ENCODE measurements around the gene ZNF532.

Gene ZNF532

DNA sequence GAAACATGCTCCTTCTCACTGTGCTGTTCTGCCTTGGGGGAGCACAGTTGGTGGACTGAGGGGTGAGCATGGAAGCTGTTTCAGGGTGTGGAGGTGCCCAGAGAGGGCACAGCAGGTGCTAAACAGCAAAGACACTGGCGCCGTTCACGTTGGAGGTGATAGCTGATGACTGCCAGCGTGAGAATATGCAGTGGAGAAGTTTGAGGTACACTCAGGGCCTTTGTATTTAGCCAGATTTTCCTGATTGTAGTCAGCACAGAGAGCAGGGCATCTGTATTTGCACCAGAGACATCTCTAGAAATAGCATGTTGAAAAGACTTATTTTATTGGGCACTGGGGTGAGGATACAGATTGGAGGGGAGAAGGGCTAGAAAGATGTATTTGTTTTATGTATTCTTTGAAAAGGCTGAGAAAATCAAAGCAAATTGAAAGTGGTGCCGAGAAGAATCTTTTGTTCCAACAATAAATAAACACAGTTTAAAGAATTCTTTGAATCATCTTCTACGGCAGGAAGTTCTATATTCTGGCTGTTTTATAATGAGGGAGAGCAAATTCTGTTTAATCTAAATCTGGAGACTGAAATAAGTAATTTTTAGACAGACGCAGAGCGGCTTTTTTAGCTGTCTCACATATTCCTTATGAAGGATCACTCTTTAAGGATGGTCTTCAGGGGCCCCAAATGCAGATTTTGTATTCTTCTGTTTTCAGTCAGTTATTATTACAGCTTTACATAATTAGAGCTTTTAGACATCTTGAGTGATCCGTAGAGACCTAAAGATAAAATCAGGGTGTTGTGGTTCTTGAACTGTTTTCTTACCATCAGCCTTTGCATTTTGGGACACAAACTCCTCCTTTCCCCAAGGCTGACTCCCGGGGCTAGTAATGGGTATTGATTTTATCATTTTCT lies 7.1 kb downstream of the ZNF532 start:
- no peak for DNase-seq

DNA sequence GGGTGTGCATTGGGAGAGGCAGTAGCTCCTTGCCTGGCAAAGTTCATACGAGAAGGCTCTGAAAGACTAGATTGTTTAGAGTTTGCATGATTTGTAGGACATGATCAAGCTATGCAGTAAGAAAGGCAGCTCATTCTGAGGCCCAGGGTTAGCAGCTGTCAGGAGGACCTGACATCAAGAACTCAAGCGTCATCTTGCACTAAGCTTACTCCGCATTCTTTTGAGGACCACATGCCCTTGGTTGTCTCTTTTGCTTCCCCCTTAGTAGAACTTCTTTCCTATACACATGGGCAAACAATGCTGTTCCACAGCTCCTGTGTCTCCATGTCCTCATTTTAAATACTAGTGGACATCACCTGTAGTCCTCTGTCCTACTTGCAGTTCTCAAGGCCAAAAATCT lies 14.0 kb downstream of the ZNF532 start:
- DNase-seq = no peak

DNA sequence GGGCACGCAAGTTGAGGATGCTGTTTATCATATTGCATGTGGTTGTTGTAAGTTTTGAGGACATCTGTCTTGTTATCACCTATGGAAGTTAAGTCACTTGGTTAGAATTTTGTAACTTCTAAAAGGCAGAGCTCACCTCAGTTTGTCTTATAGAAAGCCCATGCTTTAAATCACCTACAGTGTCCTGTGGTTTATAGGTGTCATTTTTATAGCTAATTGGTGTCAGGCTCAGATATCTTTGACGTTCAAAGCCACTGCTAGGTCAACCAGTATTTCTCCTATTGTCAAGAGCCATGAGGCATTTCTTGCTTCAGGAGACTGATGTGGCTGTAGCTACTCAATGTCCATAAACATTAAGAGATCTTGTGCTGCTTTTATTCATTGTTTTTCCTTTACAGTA lies 16.8 kb downstream of the ZNF532 start:
- no peak for DNase-seq

DNA sequence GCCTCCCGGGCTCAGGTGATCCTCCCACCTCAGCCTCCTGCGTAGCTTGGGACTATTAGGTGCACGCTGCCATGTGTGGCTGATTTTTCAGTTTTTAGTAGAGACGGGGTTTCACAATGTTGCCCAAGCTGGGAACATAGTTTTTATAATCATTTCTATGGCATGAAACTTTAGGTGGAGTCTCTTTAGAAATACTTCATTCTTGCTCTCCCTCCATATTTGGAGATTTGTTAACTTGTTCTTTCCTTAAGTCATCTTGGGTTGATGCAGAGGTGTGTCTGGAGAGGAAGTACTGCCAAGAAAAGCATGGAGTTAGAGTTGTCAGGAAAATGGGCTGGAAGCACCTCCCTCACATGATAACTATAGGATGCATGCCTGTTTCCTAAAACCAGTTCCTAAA lies 17.4 kb downstream of the ZNF532 start:
- no peak for DNase-seq

DNA sequence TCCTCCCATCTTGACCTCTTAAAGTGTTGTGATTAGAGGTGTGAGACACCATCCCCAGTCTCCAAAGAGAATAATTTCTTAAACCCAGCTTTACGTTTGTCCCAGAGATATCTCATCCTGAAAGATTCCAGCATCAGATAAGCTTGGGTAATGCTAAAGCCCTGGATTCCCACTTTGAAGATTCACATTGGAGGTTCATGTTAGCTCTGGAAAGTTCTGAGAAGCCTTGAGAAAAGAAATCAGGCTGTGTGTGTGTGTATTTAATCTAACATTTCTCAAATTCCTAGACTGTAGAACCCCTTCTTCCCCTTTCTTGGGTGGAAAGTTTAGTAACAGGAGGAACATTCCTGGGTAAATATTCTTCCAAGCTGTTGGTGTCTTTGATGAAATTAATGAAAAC lies 18.0 kb downstream of the ZNF532 start:
- no peak for DNase-seq

DNA sequence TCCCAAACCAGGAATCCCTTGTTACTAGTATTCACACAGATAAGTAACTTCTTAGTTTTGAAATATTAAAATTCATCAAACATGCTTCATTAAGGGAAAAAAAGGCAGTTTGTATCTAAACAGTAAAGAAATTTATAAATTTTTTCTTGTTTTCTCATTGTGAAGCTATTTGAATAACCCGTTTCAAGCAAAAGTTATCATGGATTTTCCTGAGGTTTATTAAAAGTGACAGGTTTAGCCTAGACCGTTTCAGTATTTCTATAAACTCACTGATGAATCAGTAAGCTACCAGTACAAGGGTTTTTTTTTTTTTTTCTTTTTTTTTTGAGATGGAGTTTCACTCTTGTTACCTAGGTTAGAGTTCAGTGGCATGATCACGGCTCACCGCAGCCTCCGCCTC lies 20.0 kb downstream of the ZNF532 start:
- DNase-seq = no peak

DNA sequence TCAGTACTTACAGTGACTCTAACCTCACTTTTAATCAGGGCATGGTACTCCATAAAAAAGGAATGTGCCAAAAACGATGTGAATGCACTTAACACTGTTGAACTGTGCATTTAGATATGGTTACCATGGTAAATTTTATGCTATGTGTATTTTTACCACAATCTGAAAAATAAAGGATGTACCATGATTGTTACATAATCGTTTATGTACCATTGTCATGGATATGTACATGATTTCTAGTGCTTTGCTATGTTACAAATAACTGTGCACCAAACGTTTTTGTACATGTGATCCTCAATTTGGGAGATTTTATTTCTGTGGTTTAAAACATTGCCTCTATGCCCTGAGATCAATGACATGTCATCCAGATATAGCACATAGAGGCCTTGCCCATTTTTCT lies 21.8 kb downstream of the ZNF532 start:
- DNase-seq = no peak

DNA sequence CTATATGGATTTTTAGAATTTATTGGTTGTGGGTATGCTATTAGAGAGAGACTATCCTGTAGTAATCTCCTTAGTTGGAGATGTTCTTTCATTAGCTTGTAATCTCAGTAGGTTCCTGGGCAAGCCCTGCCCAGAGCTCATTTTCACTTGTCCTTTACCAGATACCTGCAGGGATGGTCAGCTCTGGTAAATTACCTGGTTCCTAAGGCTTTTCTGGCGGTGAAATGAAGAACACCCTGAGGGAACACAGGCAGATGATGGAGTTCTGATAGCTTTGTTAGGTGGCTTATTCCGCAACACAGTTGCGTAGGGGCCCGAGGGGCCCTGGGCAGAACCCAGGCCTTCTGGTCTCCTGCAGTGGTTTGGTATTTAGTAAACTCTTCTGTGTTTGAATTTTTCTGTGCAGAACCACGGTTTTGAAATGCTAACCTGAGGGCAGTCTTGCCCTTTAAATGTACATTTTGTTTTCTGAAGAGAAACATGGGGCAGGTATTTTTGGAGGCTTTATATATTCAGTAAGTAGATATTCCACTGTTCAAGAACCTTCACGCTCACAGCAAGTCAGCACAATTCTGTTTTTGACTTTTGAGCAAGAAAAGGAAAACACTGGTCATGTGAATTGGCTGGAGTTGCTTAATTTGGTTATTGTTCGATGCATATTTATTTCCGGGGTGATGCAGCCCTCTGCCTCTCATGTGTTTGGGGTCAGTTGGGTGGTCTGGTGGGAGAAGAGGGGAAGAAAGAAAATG lies 22.4 kb downstream of the ZNF532 start:
- DNase-seq = no peak

DNA sequence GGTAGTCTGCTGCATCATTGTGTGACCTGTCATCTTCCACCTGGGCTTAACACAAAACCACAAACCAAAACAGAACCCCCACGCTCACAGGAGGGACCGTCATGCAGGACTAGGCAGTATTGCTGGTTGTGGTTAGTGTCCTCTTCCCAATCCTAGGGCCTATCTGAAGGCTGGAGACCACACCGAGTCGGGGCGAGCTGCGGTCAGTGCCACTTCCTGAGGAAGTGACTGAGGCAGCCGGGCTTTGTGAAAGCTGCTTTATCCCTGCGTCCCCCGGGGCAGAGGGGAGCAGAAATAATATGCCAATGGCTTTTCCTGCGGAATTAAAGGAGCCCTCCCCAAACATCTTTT lies 22.9 kb downstream of the ZNF532 start:
- DNase-seq = no peak

DNA sequence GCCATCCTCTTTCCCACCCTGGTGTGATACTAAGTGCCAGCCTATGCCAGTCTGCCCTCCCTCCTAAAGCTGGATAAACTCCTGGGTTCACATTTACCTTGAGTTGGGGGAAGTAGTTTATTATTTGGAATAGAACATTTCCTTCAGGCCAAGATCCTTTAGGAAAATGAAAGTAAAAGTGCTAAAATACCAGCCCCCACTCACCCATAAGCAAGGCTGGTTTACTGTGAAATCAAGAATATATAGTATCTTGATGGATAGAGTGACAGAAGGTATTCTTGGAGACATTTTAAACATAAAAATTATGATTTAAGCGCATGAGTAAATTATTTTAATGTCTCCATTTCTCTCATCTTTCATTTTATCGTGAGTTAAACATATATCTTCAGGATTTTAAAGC lies 27.1 kb downstream of the ZNF532 start:
- DNase-seq = no peak

DNA sequence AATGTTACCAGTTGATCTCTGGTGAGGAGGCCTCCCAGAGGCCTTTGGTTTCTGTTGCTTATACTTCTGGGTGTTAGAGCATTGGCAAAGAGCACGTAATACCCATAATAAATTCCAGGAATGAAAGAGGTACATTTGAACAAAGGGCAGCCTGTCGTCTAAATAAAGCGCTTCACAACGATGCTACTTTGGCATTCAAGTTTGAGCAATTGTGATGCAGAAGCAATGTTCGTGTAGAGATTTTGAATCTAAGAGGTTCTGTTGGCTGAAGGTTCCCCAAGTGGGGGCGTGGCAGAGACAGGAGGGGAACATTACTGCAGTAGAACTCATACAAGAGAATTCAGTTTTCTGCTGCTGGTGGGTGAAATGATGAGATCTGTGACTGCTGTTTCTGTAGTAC lies 27.8 kb downstream of the ZNF532 start:
- DNase-seq = no peak

DNA sequence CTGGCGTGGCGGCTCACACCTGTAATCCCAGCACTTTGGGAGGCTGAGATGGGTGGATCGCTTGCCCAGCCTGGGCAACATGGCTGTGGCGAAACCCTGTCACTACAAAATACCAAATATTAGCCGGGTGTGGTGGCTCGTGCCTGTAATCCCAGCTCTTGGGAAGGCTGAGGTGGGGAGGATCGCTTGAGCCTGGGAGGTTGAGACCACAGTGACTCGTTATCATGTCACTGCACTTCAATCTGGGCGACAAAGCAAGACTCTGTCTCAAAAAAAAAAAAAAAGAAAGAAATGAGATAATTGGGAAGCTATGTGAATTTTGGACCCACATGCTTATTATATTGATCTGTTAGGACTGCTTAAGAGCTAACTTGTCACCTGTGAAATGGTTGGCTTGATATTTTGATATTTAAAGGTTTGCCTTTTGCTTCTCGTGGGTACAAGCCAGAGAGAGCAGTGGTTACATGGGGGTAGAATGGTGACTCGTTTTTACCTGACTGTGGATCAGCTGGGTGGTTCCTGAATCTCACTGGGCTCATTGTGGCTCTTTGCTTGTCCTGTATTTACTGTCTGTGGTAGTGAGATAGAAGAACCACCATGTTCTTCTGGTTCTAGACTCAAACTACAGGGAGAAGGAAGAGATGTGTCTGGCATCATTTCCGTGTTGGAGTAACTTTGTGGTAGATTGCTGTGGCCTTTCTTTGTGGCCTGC lies 28.9 kb downstream of the ZNF532 start:
- no peak for DNase-seq

DNA sequence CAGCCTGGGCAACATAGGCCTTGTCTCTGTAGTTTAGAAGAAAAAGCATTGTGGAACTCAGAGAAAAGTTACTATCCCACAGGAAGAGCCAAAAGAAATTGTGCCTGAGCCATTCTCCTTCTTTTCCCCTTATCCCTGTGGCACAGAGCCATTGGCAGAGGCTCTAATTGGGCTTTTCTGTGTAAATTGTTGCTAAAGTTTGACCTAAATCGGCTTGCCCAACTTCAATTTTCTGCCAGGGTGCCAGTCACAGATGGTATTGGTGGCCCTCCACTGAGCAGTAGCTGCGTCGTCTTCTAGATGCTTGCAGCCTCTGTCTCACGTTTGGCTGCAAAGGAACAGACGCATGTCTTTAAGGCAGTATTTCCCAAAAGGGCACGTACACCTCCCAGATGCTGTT lies 30.3 kb downstream of the ZNF532 start:
- DNase-seq = no peak

DNA sequence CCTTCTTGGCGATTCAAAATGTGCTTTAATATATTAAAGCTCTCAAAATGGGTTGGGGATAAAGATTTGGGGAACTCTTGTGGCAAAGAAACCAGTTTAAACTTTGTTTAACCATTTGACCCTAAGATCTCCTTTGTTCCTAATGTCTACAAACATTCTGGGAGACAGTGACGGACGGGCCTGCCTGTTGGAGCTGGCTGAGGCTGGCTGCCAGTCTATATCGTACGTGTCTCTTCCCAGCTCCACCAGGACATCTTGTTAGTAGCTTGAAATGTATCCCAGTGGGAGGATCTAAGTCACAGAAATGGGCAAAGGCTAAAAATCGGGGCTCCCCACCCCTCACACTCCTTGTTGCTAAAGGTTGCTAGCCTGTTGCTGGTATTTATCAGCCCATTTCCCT lies 30.7 kb downstream of the ZNF532 start:
- DNase-seq = no peak

DNA sequence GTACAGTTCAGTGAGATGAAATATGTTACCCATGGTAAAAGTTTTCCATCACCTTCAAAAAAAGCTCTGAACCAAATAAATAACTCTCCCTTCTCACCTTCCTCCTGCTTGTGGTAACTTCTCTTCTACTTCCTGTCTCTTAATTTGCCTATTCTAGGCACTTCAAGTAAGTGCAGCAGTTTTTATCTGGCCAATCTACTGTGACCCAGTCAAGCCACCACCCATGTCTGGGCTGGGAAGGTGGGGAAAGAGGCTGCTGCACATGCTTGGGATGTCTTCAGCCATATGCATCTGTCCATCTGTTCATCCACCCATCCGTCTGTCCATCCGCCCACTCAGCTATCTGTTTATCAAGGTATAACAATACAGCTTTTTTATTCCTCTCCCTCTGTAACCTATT lies 31.6 kb downstream of the ZNF532 start:
- no peak for DNase-seq

DNA sequence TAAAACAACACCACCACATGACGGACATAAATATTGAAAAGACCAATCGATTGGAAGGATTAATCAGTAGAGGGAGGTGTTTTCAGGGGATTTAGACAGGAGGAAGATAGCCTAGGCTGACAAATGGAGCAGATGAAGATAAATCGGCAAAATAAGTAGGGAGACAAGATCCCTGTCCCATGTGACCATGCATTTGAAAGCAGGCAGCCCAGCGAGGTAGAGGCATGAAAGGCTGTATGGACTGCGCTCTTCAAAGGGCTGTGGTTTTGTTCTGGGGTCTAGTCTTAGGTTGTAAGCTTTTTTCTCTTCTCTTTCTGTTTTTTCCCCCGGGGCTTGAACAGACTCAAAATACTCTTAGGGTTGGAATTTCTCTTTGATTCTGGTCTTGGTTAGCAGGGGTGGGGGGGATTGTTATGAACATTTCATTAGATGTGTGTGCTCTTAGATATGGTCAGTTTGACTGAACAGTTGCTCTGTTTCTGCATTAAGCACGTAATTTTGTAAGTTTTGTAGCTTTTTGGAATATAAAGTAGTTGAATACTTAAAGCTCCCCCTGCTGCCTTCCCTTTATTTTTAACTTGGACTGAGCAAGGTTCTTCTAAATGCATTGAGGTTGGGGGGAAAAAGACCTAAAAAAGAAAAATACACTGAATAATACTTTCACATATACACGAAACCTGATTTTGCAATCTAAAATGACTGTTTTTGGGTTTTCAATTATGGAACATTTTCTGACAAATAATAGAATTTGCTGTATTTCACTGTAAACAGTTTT lies 32.2 kb downstream of the ZNF532 start:
- no peak for DNase-seq

DNA sequence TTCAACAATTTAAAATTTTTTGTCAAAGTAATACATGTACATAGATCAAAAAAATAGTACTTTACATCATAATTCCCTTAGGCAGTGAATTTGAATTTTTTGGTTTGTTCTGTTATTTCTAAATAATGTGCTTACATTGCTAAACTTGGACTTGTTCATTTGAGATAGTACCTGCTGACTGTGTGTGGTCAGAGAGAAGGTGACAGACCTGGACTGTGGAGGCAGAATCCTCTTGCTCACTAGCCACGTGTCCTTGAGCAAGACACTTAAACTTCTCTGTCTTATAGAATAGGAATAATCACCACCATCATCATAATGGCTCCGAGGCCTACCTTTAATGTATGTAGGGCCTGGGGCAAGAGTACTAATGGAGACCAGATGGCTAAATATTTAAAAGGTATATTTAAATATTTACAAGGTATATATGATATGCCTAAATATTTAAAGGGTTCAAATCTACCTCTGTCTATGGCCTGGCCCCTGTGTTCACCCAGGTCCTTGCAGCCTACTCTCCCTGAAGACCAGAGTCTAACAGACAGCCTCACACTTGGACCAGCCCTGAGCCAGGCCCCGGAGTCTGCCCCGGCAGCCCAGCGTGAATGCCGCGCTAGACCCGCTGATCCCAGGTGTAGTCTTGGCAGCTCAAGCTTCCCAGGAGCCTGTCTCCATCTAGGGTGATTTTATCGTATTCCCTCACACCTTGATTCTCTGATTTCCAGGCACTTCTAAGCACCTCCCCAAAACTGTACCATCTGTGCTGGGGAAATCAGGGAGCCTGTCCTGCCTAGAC lies 33.5 kb downstream of the ZNF532 start:
- DNase-seq = no peak

DNA sequence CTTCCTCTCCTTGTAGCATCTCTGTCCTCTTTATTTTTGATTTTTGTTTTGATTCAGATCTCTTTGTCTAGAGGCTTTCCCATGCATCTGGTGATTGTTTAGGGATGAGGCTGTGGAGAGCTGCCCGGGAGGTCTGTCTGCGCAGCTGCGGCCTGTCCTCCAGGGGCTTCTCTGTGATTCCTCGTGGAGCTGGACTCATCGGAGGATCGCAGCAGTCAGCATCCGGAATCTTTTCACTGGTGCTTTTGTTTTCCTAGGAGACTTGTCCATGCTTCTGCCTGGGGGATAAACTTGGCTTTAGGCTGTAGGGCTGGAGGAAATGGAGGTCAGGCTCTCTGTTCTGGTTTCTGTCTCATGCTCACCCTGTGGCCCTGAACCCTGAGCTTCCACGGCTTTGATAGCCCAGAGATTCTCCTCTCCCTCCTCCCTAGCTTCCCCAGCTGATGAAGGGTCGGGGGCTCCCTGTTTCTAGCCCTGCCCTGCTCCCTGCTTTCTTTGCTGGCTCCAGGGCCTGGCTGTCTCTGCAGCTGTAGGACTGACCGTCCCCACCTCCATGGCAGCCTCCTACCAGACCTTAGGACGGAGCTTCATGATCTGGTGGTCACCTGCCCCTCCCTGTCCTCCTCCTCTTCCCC lies 35.5 kb downstream of the ZNF532 start:
- DNase-seq = no peak

DNA sequence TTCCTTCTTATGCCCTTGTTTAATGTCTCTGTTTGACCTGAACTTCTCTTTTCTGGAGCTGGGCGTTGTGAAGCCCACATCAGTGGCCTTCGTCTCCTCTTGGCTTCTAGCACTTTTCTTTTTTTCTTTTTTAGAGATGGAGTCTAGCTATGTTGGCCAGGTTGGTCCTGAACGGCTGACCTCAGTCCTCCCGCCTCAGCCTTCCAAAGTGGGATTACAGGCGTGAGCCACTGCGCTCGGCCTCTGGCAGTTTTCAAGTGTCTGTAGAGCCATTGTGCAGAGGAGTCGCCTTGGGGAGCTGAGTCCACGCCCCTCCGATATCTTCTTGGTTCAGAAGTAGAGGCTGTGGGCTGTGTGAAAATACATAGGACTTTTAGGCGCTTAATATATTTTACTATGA lies 36.5 kb downstream of the ZNF532 start:
- no peak for DNase-seq

DNA sequence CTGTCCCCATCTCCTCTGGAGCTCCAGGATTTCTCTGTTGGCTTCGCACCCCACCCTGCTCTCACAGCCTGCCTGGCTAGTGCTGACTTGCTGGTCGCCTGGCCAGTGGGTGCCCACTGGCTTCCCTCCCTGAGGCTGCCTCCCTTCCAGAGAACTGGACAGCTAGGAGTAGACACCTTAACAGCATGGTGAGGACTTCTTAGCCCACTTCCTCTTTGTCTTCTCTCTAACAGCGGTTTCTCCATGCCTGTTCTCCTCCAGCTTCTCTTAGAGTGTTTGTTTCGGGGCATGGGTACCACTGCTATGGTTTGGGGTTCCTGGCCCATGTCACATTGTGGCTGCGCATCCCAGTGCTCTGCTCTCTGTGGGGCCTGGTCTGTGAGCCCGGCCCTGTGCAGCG lies 37.1 kb downstream of the ZNF532 start:
- no peak for DNase-seq

DNA sequence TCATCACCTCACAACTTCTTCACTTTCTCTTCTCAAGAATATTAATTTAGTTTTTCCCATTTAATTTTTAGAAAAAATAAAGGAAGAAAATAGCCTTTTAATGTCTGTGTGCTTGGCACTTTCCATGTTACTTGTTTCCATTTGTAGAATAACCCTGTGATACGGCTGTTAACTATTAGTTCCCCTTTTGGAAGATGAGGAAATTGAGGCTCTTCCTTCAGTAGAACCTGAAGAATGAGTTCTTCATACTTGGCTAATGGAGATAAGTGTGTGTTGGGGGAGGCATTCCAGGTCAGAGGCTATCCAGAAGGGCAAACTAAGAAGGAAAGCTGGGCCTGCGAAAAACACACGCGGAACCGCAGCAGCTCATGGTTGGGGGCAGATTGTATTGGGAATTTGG lies 38.3 kb downstream of the ZNF532 start:
- no peak for DNase-seq

DNA sequence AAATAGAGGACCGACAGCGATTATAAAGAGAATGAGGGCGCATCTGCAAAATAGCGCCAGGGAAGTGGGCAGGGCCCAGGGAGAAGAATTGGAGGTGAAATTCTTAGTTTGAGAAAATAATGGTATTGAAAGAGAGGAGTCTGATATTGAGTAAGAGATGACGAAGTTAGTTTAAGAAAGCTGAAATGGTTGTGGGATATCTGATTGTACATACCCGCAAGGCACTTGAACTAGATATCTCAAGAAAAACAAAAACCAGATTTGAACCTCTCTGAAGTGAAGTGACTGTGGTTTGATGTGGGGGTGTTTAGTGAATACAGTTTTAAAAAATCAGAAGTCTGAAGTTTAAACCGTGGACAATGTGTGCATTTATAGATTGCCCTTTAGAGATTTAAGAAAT lies 38.9 kb downstream of the ZNF532 start:
- no peak for DNase-seq

Data from activated CD4-positive, alpha-beta T cell treated with anti-CD3 and anti-CD28 coated beads for 1 hour (primary cell).